HG03439 (cell line): ENCODE data around the gene PAK4.
A peak's percentile ranks its signal among the peaks of the same experiment; 100 is the strongest.
"Not testable (repeated sequence)": the region's sequence is repeated elsewhere in the genome, so short reads cannot be mapped to it uniquely, and the experiment has no call there.

Experiments used
- ATAC-seq: cut with Tn5 transposase; IDR thresholded peaks from one replicate; pipeline ENCODE4 v1.9.1; 2021; ENCODE audit warnings: mild to moderate bottlenecking, moderate library complexity; ENCODE audit not compliant: unreplicated experiment

The PAK4 gene

DNA sequence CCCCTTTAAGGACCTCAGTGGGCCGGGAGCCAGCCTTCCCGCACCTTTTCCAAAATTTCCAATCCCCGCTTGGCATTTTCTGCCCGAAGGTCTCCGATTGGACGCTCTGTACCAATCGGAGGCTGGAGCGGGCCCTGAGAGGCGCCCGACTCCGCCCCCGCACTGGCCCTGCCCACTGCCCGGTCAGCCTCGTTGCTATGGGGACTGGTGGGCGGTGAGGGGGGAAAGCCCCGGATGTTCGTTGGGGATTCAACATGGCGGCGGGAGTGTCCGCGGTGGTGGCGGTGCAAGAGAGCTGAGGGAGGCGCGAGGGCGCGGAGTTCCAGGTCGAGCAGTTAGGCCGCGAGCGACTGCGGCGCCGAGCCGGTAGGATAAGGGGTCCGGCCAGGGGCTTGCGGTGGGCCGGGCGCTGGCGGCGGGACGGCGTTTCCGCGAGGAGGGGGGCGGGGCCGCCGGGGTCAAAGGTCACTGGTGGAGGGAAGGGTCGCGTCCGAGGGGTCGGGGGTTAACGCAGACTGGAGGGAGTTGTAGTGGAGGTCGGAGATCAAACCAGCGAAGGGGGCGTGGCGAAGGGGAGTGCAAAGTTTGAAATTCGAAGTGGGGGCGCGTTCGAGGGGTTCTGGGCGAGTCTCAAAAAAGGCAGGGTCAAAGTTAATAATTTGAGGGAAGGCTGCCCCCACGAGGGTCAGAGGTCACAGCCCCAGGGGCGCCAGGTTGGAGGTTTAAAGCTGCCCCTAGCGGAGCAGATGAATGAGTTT is at the start of gene PAK4:
Gene PAK4 (plus strand): TSS at position 233 of the 758 bp plus-strand sequence. CDS start 43,768 bp downstream, outside the sequence.
- peak; percentile 87 for ATAC-seq

DNA sequence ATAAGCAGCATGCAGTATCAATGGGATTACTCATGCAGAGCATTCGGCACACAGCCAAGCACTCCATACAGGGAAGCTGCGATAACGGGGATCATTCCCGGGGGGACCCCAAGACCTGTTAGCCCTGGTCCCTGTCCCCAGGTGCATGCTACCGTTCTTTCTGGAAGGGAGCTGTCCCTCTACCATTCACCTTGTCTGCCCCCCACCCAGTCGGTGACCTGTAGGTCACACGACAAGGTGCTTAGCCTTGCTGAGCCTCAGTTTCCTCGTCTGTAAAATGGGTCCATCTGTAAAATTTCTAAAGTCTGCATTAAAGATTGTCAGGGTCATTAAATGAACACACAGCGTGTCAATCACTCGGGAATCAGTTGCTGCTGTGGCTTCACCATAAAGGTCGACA is 48.3 kb upstream of the PAK4 start:
- no peak for ATAC-seq

DNA sequence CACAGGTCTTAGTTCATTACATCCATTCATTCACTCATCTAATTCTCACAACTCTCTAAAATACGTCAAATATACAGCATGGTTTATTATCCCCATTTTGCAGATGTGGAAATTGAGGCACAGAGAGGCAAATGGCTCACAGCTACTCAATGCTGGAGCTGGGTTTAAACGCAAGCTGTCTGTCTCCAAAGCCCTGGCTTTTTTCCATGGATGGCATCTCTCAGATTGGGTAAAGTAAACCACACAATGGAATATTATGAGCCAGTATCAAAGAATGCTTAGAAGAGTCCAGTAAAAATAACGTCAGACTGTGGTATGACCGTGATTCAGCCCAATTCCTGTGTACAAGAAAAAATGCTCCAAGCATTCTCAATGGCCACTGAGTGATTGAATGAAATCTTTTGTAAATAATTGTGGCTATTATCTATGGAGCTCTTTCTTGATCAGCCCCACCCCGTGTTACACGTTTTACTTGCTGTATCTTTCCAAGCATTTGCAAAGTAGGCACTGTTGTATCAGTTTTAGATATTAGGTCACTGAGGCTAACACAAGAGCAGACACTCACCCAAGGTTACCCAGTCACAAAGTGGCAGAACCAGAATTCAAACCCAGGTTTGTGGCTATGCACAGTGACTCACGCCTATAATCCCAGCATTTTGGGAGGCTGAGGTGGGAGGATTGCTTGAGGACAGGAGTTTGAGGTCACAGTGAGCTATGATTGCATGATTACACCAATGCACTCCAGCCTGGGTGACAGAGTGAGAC is 47.0 kb upstream of the PAK4 start:
- ATAC-seq: no peak

GRCh38 chr19:39080431-39080830 is 45.2 kb upstream of the PAK4 start:
- ATAC-seq: no peak

GRCh38 chr19:39082167-39082566 is 43.4 kb upstream of the PAK4 start:
- ATAC-seq: no peak

DNA sequence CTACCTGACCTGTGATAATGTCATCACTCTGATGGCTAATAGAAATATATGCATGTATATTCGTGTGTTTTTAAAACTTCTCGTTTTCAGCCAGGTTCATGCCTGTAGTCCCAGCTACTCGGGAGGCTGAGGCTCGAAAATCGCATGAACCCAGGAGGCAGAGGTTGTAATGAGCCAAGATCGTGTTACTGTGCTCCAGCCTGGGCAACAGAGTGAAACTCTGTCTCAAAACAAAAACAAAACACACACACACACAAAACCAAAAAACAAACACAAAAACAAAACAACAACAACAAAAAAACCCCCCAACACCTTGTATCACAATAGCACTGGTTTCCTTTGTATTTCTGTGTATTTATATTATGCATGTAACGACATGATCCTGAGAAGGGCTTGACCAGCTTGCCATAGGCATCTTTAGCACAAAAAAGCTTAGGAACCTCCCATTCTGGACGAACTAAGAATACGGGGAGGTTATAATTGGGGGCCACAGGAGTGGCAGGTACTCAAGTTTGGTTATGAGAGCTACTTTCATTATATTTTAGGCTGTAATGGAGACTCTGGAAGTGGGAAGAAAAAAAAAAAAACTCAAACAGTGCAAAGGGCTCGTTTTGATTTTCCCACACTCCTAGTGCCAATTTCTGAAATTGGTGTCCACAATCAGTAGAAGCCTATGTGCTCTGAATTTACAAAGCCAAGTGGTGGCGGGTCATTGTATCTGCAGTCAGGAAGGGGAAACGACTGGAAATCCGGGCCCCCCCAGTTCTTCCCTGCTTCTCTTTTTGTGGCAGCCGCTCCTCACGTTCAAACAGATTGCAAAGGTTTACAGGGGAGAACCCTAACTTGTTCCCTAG is 42.6 kb upstream of the PAK4 start:
- no peak for ATAC-seq

- ATAC-seq: no peak
These were observed 42.0 kb upstream of the PAK4 start for GRCh38 chr19:39083599-39083982.

GRCh38 chr19:39083983-39084731 is 41.4 kb upstream of the PAK4 start, which contains the start of gene ACP7:
Gene ACP7 (plus strand): TSS chr19:39084368. CDS start chr19:39085270, 902 bp downstream.
- ATAC-seq: no peak

DNA sequence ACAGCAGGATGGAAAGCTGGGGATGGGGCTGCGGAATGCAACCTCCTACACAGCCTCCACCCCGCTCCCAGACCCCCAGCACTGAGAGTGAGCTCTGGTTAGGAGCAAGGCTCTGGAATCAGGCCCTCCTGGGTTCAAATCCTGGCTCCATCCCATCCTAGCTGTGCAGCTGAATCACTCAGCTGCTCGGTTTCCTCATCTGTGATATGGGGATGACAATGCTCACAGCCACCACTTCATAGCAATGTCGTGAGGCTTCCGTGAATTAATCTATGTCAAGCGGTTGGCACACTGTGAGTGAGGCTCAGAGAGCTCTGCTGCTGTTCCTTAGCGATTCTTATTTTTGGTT is 40.9 kb upstream of the PAK4 start:
- ATAC-seq: no peak

DNA sequence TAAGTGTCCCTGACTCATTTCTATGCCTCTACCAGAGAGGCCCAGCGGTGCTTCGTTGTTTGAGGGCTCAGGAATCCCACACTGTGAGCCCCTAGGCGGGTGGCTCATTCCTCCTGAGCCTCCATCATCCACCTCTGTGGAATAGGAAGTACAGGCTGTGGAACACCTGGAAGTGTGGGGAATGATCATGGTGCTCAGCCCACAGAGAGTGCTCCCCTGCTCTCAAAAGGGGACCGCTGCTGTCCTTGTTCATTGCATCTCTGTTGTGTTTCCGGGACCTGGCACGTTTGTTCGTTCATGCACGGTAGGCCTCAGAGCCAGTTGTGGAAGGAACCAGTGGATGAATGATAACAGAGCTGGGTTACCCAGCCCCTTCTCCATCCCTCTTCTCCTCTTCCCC is 40.2 kb upstream of the PAK4 start:
- ATAC-seq: no peak

DNA sequence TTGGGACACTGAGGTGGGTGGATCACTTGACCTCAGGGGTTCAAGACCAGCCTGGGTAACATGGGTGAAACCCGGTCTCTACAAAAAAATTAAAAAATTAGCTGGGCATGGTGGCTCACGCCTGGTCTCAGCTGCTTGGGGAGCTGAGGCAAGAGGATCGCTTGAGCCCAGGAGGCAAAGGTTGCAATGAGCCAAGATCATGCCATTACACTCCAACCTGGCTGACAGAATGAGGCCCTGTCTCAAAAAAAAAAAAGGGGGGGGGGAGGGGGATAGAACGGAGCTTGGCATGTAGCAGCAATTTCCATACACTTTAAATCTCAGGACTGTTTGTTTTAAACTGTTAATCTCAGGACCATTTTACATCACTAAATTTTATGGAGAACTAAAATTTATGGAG is 39.2 kb upstream of the PAK4 start:
- ATAC-seq: no peak

DNA sequence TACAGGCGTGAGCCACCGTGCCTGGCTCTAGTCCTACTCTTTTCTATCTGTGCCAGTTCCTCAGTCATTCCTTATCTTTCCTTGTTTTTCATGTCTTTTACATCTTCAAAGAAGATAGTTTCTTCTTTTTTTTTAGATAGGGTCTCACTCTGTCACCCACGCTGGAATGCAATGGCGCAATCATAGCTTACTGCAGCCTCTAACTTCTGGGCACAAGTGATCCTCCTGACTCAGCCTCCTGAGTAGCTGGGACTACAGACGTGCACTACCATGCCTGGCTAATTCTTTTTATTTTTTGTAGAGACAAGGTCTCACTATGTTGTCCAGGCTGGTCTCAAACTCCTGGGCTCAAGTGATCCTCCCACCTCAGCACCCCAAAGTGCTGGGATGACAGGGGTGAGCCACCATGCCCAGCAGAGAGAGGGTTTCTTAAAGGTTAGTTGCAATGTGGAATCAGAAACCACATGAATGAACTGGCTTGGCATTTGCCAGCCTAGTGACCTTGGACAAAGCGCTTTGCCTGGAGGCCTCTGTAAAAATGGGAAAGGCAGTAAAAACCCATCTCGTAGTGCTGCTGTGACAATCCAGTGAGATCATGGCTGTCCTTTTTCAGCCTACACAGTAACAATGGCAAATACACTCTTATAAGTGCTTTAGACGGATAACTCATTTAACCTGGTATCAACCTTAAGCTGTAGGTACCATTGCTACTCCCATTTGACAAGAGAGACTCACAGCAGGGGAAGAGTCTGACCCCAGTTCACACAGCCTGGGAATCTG is 37.5 kb upstream of the PAK4 start:
- no peak for ATAC-seq

DNA sequence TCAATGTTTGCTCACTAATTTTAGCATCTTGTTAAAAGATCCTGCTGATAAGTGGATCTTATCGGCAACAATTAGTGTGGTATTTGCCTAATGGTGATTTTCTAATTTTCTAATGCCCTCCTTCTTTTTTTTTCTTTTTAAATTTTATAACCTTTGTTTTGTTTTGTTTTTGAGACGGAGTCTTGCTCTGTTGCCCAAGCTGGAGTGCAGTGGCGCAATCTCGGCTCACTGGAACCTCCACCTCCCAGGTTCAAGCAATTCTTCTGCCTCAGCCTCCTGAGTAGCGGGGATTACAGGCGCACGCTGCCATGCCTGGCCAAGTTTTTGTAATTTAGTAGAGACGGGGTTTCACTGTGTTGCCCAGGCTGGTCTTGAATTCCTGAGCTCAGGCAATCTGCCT is 35.6 kb upstream of the PAK4 start:
- not testable (repeated sequence) for ATAC-seq

GRCh38 chr19:39090881-39091280 is 34.7 kb upstream of the PAK4 start:
- no peak for ATAC-seq

DNA sequence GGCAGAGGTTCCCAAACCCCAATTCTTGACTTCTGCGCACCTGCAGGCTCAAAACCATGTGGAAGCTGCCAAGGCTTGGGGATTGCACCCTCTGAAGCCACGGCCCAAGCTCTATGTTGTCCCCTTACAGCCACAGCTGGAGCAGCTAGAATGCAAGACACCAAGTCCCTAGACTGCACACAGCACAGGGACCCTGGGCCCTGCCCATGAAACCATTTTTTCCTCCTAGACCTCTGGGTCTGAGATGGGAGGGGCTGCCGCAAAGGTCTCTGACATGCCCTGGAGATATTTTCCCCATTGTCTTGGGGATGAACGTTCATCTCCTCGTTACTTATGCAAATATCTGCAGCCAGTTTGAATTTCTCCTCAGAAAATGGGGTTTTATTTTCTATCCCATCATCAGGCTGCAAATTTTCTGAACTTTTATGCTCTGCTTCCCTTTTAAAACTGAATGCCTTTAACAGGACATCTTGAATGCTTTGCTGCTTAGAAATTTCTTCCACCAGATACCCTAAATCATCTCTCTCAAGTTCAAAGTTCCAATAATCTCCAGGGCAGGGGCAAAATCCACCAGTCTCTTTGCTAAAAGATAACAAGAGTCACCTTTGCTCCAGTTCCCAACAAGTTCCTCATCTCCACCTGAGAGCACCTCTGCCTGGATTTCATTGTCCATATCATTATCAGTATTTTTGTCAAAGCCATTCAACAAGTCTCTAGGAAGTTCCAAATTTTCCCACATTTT is 29.6 kb upstream of the PAK4 start:
- ATAC-seq: not testable (repeated sequence)

DNA sequence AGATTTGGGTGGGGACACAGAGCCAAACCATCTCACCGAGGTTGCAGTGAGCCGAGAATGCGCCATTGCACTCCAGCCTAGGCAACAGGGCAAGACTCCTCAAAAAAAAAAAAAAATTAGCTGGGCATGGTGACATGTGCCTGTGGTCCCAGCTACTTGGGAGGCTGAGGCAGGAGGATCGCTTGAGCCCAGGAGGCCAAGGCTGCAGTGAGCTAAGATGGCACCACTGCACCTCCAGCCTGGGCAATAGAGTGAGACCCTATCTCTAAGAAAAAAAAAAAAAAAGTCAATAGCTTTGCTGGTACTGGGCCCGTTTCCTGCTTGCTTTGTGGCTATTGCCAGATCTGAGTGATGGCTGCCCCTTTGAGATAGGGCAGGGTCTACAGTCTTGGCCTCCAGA is 28.3 kb upstream of the PAK4 start:
- ATAC-seq: no peak

DNA sequence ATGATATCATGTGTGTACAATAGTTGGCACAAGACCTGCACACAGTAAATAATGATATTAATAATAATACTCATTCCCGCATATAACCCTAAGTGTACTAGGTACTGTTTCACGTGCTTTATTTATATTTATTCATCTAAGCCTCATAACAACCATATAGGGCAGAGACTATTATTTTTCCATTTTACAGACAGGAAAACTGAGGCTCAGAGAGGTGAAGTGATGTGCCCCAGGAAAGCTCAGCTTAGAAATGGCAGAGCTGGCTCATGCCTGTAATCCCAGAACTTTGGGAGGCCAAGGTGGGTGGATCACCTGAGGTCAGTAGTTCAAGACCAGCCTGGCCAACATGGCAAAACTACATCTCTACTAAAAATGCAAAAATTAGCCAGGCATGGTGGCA is 27.9 kb upstream of the PAK4 start:
- no peak for ATAC-seq

- ATAC-seq: no peak
These were observed 27.0 kb upstream of the PAK4 start for GRCh38 chr19:39098365-39099269.
